ENCODE measurements around the gene RPS6KB2.
A peak's percentile ranks its signal among the peaks of the same experiment; 100 is the strongest.
"Not testable (repeated sequence)": the region's sequence is repeated elsewhere in the genome, so short reads cannot be mapped to it uniquely, and the experiment has no call there.

RPS6KB2 gene

DNA sequence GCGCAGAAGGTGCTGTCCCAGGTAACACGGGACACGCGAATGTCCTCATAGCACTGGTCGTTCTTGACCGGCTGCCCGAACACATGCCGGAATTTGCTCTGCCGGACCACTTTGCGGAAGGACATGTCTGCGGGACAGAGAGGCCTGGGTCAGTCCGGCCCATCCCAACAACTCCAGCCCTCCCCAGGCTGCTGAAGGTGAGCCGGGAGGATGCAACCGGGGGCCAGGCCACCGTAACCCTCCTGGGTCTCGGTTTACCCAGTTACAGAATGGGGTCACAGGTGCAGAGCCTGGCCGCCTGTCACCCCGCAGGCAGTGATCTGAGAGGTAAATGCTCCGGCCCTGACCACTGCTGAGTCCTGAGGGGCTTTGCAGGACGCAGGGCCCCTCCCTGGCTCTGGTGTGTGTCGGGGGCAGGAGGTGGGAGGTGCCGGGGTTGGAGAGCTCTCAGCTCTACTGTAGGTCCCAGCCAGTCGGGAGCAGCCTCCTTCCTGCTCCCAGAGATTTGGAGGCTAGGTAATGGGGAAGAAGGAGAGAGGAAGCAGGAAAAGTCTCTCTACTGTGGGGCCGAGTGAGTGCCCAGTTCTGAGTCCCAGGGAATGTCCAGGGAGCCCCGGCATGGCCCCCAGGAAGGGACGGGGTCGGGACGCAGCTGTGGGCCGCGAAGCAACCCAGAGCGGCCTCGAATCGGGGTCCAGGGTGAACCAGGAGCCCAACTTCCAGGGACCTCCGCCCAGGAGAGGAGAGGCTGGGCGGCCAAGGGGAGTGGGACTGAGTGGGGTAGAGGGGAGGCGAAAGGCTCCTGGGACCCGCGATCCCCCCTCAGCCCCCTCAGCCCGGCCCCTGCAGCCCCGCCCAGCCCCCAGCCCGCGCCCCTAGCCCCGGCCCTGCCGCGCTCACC, 14.5 kb downstream of the RPS6KB2 start:
- DNase-seq (ENCODE audit: low spot score), result no peak

DNA sequence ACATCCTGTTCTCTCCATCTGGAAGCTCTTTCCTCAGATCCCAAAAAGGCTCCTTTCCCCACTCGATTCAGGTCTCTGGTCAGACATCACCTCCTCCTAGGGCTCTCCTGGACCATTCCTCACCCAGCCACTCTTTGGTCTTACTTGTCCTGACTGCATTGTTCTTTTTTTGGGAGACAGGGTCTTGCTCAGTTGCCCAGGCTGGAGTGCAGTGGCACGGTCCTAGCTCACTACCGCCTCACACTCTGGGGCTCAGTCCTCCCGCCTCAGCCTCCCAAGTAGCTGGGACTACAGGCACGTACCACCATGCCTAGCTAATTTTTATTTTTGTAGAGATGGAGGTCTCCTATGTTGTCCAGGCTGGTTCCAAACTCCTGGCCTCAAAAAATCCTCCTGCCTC, 17.2 kb downstream of the RPS6KB2 start:
- no peak for DNase-seq (ENCODE audit: low spot score)

DNA sequence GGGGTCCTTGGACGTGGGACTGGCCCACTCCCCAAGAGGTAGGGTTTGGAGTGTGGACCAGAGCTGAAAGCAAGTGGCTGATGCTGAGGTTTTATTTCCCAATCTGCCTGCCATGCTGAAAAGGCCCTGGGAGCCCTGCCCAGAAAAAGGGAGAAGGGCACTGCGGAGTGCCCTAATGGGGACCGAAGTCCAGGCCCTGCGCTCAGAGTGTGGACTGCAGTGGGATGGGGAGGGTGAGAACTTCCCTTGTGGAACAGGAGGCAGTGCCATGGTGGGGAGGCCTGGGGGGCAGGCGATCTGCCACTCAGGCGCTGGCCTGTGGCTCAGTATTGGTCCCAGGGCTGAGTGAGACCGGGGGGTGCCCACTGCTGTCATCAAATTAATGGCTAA, 19.9 kb downstream of the RPS6KB2 start:
- no peak for DNase-seq (ENCODE audit: low spot score)

DNA sequence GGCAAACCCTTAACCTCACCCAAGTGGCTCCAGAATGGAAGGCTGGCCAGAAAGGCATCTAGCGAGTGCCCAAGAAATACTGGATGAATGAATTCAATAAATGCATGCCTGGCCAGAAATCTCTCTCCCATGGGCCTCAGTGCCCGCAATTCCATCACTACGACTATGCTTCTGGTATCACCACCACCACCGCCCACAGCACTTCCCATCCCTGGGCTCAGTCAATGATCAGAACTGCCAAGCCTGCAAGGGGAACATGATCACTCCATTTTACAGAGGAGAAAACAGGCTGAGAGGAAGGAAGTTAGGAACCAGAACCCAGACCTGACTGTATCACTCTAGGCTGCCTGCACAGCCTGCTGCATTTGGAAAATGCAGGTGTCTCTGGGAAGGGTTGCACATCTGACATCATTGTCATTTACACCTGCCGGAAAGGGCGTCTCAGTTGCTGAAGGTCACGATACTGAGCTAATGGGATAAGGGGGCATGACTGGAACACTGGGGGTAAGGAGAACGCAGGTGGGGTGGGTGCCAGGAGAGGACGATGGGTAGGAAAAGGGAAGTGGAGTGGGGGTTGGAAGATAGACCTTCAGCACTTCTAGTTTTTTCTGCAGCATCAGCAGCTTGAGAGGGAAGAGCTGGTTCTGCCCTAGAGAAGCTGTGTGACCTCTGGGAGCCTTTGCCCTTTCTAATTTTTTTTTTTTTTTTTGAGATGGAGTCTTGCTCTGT, 21.0 kb downstream of the RPS6KB2 start:
- no peak for DNase-seq (ENCODE audit: low spot score)

GRCh38 chr11:67450796-67451657, 22.7 kb downstream of the RPS6KB2 start:
- DNase-seq (ENCODE audit: low spot score), result no peak

DNA sequence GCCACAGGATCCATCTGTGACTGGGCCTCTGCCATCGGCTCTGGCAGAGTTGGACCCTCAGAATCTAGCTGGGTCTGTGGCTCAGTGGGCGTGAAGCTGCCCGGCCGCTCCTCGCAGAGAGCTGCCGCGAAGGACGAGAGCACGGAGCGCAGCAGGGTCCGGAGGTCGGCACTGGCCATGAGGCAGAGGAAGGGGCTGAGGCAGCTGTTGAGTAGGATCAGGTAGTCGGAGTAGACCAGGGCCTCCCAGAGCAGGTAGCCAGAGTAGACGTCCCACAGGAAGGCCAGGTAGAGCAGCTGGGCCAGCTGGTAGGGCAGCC, 23.3 kb downstream of the RPS6KB2 start:
- DNase-seq (ENCODE audit: low spot score), result no peak

GRCh38 chr11:67452141-67452952, 24.1 kb downstream of the RPS6KB2 start, which contains the start of gene GPR152:
TSS of gene GPR152 (minus strand) at chr11:67452729. CDS start at chr11:67452724, 5 bp downstream.
- no peak for DNase-seq (ENCODE audit: low spot score)

DNA sequence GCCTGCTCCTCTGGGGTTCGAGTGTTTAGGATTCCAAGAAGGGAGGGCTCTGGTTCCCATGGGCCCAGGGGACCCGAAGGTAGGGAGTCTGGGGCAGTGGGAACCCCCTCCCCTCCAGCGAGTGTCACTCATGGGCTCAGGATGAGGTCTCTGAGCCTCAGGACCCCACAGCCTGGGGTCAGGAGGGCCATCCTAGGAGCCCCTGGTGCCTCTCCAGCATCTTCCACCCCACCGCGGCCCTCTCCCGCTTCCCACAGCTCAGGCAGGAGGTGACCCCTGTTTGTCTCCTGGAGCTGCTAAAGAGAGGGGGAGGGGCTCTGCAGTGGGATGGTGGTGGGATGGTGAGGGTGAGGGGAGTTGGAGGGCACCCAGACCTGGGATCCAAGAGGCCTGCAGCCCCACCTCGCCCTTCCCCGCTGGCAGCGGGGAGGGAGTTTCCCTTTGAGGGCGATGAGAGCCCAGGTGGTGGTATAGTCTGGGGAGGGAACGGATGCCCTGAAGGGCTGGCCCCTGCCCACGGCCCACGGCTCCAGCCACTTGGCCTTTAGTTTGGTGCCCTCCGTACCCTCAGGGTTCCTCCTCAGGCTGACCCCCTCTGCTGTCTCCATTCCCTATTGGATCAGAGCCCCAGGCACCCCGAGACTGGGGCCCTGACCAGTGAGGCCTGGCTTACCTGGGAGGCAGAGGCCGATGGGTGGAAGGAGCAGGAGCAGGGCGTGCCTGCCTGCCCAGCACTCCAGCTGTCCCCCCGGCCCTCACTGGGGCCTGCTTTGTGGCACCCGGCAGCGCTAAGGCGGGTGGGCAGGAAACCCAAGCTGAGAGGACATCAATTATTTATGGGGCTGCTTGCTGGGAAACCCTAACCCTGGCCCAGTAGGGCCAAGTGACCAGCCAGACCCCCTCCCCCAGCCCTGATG, 25.8 kb downstream of the RPS6KB2 start:
- DNase-seq (ENCODE audit: low spot score), result no peak

- no peak for DNase-seq (ENCODE audit: low spot score)
These were observed 26.8 kb downstream of the RPS6KB2 start, which contains the start of gene CABP4 for GRCh38 chr11:67455054-67455453. TSS of gene CABP4 (plus strand) at chr11:67455354. CDS start at chr11:67455424, 70 bp downstream.

DNA sequence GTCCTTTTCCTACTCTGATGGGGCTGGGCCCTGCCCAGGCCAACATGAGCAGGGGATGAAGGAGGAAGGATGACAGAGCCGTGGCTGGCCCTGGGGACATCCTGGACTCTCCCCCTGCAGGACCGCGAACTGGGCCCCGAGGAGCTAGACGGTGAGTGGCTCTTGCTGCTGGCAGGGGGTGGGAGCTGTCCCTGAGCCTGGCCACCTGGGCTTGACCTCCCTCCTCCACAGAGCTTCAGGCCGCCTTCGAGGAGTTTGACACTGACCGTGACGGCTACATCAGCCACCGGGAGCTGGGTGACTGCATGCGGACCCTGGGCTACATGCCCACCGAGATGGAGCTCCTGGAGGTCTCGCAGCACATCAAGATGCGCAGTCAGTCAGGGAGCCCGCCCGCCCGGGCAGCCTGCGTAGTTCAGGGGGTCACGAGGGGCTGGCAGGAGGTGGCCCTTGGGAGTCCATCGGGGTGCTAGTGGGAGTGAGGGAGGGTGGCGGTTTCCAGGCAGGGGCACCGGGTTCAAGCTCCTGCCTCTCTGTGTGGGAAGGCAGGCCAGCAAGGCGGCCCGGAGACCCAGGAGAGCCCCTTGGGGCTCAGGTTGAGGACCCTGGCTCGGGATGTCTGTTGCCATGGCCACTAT, 27.9 kb downstream of the RPS6KB2 start:
- DNase-seq (ENCODE audit: low spot score), result no peak

- no peak for DNase-seq (ENCODE audit: low spot score)
These were observed 29.2 kb downstream of the RPS6KB2 start for GRCh38 chr11:67457453-67457852.

- no peak for DNase-seq (ENCODE audit: low spot score)
These were observed 30.0 kb downstream of the RPS6KB2 start for GRCh38 chr11:67458266-67458665.

- no peak for DNase-seq (ENCODE audit: low spot score)
These were observed 34.9 kb downstream of the RPS6KB2 start for GRCh38 chr11:67463186-67463585.

DNA sequence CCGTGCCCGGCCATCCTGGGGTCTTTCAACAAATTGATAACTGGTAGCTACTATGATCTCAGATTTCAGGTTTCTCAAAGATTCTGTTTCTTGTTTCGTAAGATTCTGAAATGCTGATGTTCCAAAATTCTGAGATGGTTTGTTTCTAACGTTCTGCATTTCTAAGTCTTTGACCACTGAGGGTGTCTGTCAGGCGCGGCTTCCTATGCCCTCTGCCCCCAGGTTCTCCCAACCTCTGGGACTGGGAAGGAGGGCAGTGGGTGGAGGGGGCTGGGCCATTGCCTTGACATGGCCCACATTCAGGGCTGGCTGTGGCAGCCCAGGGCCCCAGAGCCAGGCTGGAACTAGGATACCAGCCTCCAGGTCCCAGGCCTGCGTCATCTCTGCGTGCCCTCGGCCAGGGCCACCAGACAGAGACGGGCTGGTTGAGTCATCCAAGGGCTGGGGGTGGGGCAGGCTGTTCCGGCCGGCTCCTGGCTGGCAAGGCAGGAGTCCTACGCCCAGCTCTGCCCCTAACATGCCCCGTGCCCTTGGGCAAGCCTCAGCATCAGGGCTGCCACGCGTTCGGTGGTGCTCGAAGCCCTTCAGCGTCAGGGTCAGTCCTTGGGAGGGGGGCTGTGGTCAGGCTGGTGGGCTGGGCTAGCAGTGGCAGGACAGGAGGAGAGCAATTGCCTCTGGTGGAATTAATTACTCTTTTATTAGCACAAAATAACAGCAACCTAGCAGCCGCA, 35.6 kb downstream of the RPS6KB2 start:
- DNase-seq (ENCODE audit: low spot score), result peak; percentile 79

DNA sequence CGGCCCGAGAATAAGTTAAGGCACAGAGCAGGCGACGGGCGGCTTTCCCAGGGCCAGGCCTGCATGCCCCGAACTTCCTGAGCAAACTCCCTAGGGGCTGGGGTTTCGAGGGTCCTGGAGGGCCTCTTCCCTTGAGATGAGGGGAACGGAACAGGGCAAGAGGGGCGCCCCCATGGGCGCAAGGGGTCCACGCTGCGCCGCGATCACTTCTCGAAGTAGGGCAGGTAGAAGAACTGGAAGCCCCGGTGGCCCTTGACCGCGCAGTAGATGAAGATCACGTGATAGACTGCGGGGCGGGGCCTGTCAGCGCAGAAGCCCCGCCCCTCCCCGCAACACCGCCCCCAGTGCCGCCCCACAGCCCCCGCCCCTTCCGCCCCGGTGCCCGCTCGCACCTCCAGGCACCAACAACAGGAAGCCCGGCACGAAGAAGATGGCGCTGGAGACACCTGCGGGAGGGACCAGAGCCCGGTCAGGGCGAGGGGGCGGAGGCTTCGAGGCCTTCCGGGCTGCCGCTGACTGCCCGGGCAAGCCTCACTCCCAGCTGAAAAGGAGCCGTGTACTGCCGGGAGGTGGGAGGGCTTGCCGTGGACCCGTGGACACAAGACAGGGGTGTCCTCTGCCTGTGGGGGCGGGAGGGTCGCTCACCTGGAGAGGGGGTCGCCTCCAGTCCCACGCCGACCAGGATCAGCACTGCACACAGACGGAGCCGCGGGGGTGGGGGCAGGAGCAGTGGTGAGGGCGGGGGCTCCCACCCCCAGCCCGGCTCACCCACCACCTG, 36.3 kb downstream of the RPS6KB2 start:
- peak; percentile 82 for DNase-seq (ENCODE audit: low spot score)

DNA sequence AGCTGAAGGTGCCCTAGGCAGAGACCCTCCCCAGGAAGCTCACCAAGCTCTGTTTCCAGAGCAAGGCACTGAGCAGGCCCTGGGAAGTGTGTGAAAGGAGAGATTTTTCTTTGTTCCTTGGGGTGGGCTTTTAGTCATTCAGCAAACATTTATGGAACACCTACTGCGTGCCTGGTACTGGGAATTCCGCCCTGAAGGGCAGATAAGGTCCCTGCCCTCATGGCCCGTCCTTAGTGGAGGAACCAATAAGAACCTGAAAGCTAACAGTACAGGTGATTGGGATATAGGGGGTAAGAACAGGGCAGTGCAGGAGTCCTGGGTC, 36.9 kb downstream of the RPS6KB2 start:
- DNase-seq (ENCODE audit: low spot score), result no peak

GRCh38 chr11:67465530-67465929, 37.2 kb downstream of the RPS6KB2 start:
- DNase-seq (ENCODE audit: low spot score), result not testable (repeated sequence)

- no peak for DNase-seq (ENCODE audit: low spot score)
These were observed 38.1 kb downstream of the RPS6KB2 start for GRCh38 chr11:67466367-67466766.

All from AG08395 (cell line).